Measurements from ENCODE around the gene KCNJ18. TPM values are rescaled to one million over a fixed set of nuclear protein-coding genes. Genes with fewer than 3 reads are reported as not detected.
"Not testable (repeated sequence)": the region's sequence is repeated elsewhere in the genome, so short reads cannot be mapped to it uniquely, and the experiment has no call there.

The KCNJ18 gene
- total RNA-seq, 1 donor from 2014 or later: not detected

- H3K36me3 Mint-ChIP-seq (ENCODE audit: low read depth); H3K4me3 Mint-ChIP-seq (ENCODE audit: low read depth); DNase-seq (ENCODE audit: low spot score); H3K27me3 Mint-ChIP-seq (ENCODE audit: low read depth); intact Hi-C loops (cut with micrococcal nuclease); H3K4me1 Mint-ChIP-seq (ENCODE audit: low read depth); H3K27ac Mint-ChIP-seq: not testable (repeated sequence)
- peaks cover 38% of the 10 kb centered on the region for H3K9me3 Mint-ChIP-seq
These were observed 16.6 kb upstream of the KCNJ18 start for GRCh38 chr17:21675739-21676130.

GRCh38 chr17:21676281-21677111 is 15.8 kb upstream of the KCNJ18 start:
- intact Hi-C loops (cut with micrococcal nuclease): no loop called here
- Mint-ChIP-seq H3K27ac (no peak overlapping the region), H3K4me3 (ENCODE audit: low read depth) (no peak overlapping the region), H3K4me1 (ENCODE audit: low read depth) (no peaks in the 10 kb centered on the region), H3K9me3 (peaks cover 38% of the 10 kb centered on the region), H3K27me3 (ENCODE audit: low read depth) (no peaks in the 10 kb centered on the region), H3K36me3 (ENCODE audit: low read depth) (no peaks in the 10 kb centered on the region)
- no peak for DNase-seq (ENCODE audit: low spot score)

GRCh38 chr17:21677126-21677910 is 15.0 kb upstream of the KCNJ18 start:
- Mint-ChIP-seq H3K27me3 (ENCODE audit: low read depth) (no peaks in the 10 kb centered on the region), H3K36me3 (ENCODE audit: low read depth) (no peaks in the 10 kb centered on the region)
- intact Hi-C loops (cut with micrococcal nuclease): no loop called here

GRCh38 chr17:21677911-21678310 is 14.4 kb upstream of the KCNJ18 start:
- Mint-ChIP-seq H3K27me3 (ENCODE audit: low read depth) (no peaks in the 10 kb centered on the region), H3K4me3 (ENCODE audit: low read depth) (no peak overlapping the region), H3K36me3 (ENCODE audit: low read depth) (no peaks in the 10 kb centered on the region), H3K27ac (no peak overlapping the region), H3K9me3 (peaks cover 38% of the 10 kb centered on the region), H3K4me1 (ENCODE audit: low read depth) (no peaks in the 10 kb centered on the region)
- intact Hi-C loops (cut with micrococcal nuclease): no loop called here
- no peak for DNase-seq (ENCODE audit: low spot score)

More at GRCh38 chr17:21677126-21677910, 15.0 kb upstream of the KCNJ18 start:
- Mint-ChIP-seq H3K4me1 (ENCODE audit: low read depth) (no peaks in the 10 kb centered on the region), H3K4me3 (ENCODE audit: low read depth) (no peak overlapping the region), H3K27ac (no peak overlapping the region), H3K9me3 (peaks cover 38% of the 10 kb centered on the region)
- DNase-seq (ENCODE audit: low spot score): no peak

GRCh38 chr17:21678393-21679081 is 13.8 kb upstream of the KCNJ18 start:
- DNase-seq (ENCODE audit: low spot score): no peak
- intact Hi-C loops (cut with micrococcal nuclease): no loop called here
- H3K4me3 Mint-ChIP-seq (ENCODE audit: low read depth): no peak overlapping the region
- no peaks in the 10 kb centered on the region for H3K36me3 Mint-ChIP-seq (ENCODE audit: low read depth)
- peaks cover 32% of the 10 kb centered on the region for H3K9me3 Mint-ChIP-seq
- H3K4me1 Mint-ChIP-seq (ENCODE audit: low read depth): no peaks in the 10 kb centered on the region
- H3K27ac Mint-ChIP-seq: no peak overlapping the region
- no peaks in the 10 kb centered on the region for H3K27me3 Mint-ChIP-seq (ENCODE audit: low read depth)

GRCh38 chr17:21679256-21680146 is 12.8 kb upstream of the KCNJ18 start:
- Mint-ChIP-seq H3K4me3 (ENCODE audit: low read depth) (no peak overlapping the region), H3K27ac (no peak overlapping the region), H3K4me1 (ENCODE audit: low read depth) (no peaks in the 10 kb centered on the region), H3K9me3 (peaks cover 31% of the 10 kb centered on the region), H3K36me3 (ENCODE audit: low read depth) (no peaks in the 10 kb centered on the region), H3K27me3 (ENCODE audit: low read depth) (no peaks in the 10 kb centered on the region)
- DNase-seq (ENCODE audit: low spot score): no peak
- intact Hi-C loops (cut with micrococcal nuclease): no loop called here

- H3K36me3 Mint-ChIP-seq (ENCODE audit: low read depth): no peaks in the 10 kb centered on the region
- intact Hi-C loops (cut with micrococcal nuclease): no loop called here
- no peak for DNase-seq (ENCODE audit: low spot score)
- H3K27ac Mint-ChIP-seq: no peak overlapping the region
- H3K4me1 Mint-ChIP-seq (ENCODE audit: low read depth): no peaks in the 10 kb centered on the region
- H3K4me3 Mint-ChIP-seq (ENCODE audit: low read depth): no peak overlapping the region
- peaks cover 23% of the 10 kb centered on the region for H3K9me3 Mint-ChIP-seq
- H3K27me3 Mint-ChIP-seq (ENCODE audit: low read depth): no peaks in the 10 kb centered on the region
These were observed 12.0 kb upstream of the KCNJ18 start for GRCh38 chr17:21680366-21680765.

- H3K4me3 Mint-ChIP-seq (ENCODE audit: low read depth); H3K27me3 Mint-ChIP-seq (ENCODE audit: low read depth); intact Hi-C loops (cut with micrococcal nuclease); H3K4me1 Mint-ChIP-seq (ENCODE audit: low read depth); H3K27ac Mint-ChIP-seq; H3K36me3 Mint-ChIP-seq (ENCODE audit: low read depth); DNase-seq (ENCODE audit: low spot score): not testable (repeated sequence)
- H3K9me3 Mint-ChIP-seq: peaks cover 18% of the 10 kb centered on the region
These were observed 11.4 kb upstream of the KCNJ18 start for GRCh38 chr17:21680850-21681351.

- H3K4me3 Mint-ChIP-seq (ENCODE audit: low read depth); H3K27ac Mint-ChIP-seq; intact Hi-C loops (cut with micrococcal nuclease); DNase-seq (ENCODE audit: low spot score); H3K36me3 Mint-ChIP-seq (ENCODE audit: low read depth); H3K4me1 Mint-ChIP-seq (ENCODE audit: low read depth); H3K27me3 Mint-ChIP-seq (ENCODE audit: low read depth): not testable (repeated sequence)
- H3K9me3 Mint-ChIP-seq: peaks cover 20% of the 10 kb centered on the region
These were observed 10.7 kb upstream of the KCNJ18 start for GRCh38 chr17:21681576-21681975.

- intact Hi-C loops (cut with micrococcal nuclease); DNase-seq (ENCODE audit: low spot score); H3K4me1 Mint-ChIP-seq (ENCODE audit: low read depth); H3K4me3 Mint-ChIP-seq (ENCODE audit: low read depth); H3K27ac Mint-ChIP-seq; H3K36me3 Mint-ChIP-seq (ENCODE audit: low read depth); H3K27me3 Mint-ChIP-seq (ENCODE audit: low read depth): not testable (repeated sequence)
- H3K9me3 Mint-ChIP-seq: peaks cover 20% of the 10 kb centered on the region
These were observed 10.2 kb upstream of the KCNJ18 start for GRCh38 chr17:21682130-21682529.

GRCh38 chr17:21683142-21683712 is 9.1 kb upstream of the KCNJ18 start:
- H3K27ac Mint-ChIP-seq; intact Hi-C loops (cut with micrococcal nuclease); H3K27me3 Mint-ChIP-seq (ENCODE audit: low read depth); H3K4me3 Mint-ChIP-seq (ENCODE audit: low read depth); H3K4me1 Mint-ChIP-seq (ENCODE audit: low read depth); DNase-seq (ENCODE audit: low spot score); H3K36me3 Mint-ChIP-seq (ENCODE audit: low read depth): not testable (repeated sequence)
- peaks cover 13% of the 10 kb centered on the region for H3K9me3 Mint-ChIP-seq

- H3K4me3 Mint-ChIP-seq (ENCODE audit: low read depth); H3K4me1 Mint-ChIP-seq (ENCODE audit: low read depth); intact Hi-C loops (cut with micrococcal nuclease); DNase-seq (ENCODE audit: low spot score); H3K27me3 Mint-ChIP-seq (ENCODE audit: low read depth); H3K27ac Mint-ChIP-seq; H3K36me3 Mint-ChIP-seq (ENCODE audit: low read depth): not testable (repeated sequence)
- H3K9me3 Mint-ChIP-seq: peaks cover 13% of the 10 kb centered on the region
These were observed 8.4 kb upstream of the KCNJ18 start for GRCh38 chr17:21683897-21684296.
